DOHH2 (cell line): ENCODE data around the gene CAPN10.

Experiments
- CTCF ChIP-seq: fragments of 200-600 bp; sonication (generic); IDR thresholded peaks from one replicate; pipeline ENCODE4 v1.5.1; 2014; ENCODE audit warnings: antibody characterized with exemption, mild to moderate bottlenecking, low read depth, low read length; ENCODE audit not compliant: poor library complexity, severe bottlenecking
- EZH2phosphoT487 ChIP-seq: fragments of 200-600 bp; sonication (generic); IDR thresholded peaks from 2 replicates; pipeline ENCODE4 v1.6.1; 2017; ENCODE audit warnings: borderline replicate concordance, mild to moderate bottlenecking, antibody characterized with exemption, low read length, moderate library complexity, mixed read lengths

GRCh38 chr2:240589375-240589774, 2.8 kb downstream of the CAPN10 start:
- TF ChIP-seq CTCF (no peak), EZH2phosphoT487 (no peak)
